Activated T-cell treated with anti-CD3 and anti-CD28 coated beads for 1 hour (primary cell): Measurements from ENCODE around the gene PTGDR.

Source experiments
- DNase-seq: peaks from one replicate; pipeline ENCODE4 v3.0.0-alpha.2; 2020; ENCODE audit warnings: low read depth

The PTGDR gene

DNA sequence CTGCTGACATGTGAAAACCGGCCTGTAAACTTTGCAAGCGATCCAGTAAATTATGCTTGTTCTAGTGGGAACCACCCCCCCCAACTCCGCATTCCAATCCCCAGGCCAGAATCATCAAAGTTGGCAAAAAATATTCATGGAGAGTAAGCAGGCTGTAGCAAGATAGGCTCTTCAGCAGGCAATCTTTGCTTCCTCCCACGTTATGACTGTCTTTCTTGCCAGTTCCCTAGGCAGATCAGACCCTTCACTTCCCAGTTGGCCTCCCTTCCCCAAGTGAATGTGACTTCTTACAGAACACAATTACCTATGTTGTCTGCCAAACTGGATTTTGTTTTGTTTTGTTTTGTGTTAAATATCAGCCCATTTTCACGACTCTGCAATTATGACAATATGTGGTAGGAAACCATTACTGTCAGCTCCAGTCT lies 45.4 kb downstream of the PTGDR start:
- DNase-seq = no peak

DNA sequence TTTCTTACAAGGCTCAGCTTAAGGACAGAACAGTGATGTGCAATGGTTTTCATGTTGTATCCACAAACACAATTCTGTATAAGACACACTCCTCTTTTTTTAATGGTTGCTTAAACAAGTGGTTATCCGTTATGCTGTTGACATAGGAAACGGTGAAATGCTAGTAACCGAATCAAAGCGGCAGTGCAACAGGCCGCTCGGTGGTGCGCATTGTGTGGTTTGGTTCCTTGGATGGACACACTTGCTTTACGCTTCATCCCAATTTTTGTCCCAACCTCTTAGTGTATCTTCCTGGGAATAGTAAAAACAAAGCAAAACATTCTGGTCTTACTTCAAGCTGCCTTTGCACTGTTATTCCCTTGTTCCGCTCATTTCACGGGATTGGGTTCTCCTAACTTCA lies 46.0 kb downstream of the PTGDR start:
- no peak for DNase-seq

DNA sequence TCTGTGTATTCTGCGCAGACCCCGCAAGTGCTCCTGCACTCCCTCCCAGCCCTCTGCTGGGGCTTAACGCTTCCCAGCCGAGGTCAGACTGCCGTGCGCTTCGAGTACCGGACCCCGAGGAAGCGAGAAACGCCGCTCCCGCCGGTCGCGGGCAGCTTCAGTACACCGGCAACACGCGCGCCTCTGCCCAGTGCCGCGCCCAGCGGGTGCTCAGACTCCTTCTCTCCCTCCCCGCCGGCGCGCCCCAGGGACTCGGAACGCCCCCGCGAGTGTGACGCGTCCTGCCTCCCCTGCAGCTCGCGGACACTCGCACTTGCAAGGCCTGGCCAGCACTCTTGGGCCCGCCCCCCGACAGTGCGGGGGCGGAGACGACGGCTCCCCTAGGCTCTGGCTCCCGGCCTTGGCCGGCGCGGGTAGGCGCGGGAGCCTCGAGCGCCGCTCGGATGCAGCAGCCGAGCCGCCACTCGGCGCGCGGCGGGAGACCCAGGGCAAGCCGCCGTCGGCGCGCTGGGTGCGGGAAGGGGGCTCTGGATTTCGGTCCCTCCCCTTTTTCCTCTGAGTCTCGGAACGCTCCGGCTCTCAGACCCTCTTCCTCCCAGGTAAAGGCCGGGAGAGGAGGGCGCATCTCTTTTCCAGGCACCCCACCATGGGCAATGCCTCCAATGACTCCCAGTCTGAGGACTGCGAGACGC lies 46.6 kb downstream of the PTGDR start, which contains the start of gene PTGER2:
Gene PTGER2 (plus strand): TSS at position 410 of the 692 bp plus-strand sequence. CDS start 237 bp downstream, at position 647.
- DNase-seq = peak; percentile 56

DNA sequence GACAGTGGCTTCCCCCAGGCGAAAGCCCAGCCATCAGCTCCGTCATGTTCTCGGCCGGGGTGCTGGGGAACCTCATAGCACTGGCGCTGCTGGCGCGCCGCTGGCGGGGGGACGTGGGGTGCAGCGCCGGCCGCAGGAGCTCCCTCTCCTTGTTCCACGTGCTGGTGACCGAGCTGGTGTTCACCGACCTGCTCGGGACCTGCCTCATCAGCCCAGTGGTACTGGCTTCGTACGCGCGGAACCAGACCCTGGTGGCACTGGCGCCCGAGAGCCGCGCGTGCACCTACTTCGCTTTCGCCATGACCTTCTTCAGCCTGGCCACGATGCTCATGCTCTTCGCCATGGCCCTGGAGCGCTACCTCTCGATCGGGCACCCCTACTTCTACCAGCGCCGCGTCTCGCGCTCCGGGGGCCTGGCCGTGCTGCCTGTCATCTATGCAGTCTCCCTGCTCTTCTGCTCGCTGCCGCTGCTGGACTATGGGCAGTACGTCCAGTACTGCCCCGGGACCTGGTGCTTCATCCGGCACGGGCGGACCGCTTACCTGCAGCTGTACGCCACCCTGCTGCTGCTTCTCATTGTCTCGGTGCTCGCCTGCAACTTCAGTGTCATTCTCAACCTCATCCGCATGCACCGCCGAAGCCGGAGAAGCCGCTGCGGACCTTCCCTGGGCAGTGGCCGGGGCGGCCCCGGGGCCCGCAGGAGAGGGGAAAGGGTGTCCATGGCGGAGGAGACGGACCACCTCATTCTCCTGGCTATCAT lies 47.3 kb downstream of the PTGDR start:
- peak; percentile 22 for DNase-seq

DNA sequence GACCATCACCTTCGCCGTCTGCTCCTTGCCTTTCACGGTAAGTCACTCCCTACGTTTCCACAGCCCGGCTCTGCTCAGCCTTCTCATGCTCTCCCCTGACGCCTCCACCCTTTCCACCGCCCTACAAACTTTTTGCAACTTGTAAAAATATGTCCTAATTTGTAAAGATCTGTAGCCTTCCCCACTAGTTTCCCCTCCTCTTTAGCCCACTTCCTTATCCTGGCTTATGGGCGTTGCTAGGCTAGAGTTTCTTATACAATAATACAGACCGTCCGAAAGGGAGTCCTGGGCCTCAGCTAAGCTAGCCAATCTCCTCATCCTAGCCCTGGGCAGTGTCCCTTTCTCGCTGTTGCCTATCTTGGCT lies 47.8 kb downstream of the PTGDR start:
- DNase-seq = no peak

DNA sequence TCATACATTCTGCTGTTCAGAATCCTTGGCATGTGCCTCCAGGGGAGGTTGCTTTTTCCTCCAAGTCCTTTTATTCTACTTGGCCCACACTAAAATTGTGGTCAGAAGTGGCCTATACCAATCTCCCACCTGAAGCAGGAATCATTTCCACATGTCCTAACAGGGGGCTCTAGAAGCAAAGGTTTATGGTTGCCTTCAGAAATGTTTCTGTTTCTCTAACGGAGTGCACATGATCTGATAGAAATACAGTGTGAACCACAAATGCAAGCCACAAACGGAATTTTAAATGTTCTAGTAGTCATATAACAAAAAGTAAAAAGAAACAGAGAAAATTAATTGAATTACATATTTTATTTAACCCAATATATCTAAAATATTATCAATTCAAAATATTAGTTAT lies 50.6 kb downstream of the PTGDR start:
- DNase-seq = no peak

DNA sequence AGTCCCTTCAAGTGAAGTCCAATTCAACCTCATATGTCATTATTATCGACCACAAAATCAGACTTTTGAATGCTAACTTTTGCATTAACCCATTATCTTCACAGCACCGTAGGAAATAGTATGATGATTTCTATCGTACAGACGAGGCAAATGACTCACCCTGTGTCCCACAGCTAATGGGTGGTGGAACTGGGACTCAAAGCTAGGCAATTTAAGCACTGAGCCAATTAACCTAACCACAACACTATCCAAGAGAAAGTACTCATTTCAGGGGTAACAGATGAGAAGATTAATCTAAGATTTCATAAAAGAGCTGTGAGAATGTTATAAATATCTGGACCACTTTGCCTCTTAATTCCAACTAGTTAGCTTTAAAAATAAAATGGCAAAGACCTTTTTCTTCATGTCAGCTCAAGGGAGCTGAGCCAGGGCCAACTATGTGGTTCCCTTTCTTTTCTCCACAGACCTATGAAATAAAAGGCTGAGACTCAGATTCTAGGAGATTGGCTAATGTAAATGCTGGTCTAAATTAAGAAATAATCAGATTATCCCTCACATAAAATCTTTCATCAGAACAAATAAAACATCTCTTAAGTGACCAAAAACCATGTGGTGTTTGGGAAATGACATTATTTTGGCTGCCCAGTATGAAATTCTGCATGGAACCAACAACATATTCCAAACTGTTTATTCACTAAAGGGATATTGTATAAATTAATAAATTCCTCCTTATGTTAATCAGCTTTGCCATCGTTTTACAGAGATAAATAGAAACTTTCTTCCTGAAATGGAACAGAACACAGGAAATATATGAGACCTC lies 51.5 kb downstream of the PTGDR start:
- no peak for DNase-seq

DNA sequence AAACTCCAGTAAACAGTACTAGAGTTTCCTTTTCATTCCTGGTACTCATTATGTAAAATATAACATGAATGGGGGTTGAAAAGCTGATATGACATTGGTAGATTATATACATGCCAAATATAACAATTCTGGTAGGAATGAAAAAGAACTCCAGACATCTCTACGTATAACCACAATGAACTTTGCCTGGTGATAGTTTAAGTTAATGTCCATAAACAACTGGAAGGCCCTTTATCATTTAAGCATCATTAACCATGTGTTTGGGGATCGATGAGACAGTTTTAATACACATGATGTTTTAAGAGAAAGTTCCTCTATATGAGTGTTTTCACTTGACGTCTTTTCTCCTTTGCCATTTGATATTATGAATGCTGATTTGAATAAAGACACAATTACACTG lies 52.4 kb downstream of the PTGDR start:
- no peak for DNase-seq

DNA sequence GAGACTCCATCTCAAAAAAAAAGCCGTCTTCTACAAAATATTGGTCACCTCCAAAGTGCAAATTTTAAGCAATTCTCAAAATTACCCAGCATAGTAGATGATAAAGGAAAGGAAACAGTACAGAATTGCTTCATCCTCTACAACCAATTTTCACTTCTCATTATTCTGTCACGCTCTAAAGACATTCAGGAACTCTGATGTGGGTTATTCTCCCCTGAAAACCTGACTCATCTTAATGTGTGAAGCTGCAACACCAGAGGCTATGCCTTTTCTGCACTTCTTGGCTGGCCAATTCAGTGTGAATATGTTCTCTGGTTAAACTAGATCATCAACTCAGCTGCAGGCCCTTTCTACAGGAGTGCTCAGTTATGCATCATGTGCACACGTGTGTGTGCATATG lies 57.6 kb downstream of the PTGDR start:
- no peak for DNase-seq

DNA sequence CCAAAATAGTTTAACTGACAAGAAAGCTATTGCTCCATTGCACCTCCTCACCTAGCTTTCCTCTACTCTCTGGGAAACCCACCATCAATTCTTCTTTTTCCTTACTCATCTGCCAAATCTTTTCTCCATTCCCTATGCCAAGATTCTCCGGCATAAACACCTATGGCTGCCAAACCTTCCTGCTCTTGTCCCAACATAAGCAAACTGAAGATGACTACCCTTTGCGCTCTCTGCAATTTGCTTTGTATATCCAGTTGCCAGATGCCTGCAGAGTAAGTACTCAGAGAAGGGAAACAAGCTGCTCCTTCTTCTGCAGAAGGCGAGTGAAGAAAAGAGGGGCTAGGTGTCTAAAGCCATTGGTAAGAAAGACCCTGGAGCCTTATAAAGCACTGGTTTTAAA lies 58.1 kb downstream of the PTGDR start:
- DNase-seq = no peak
